ENCODE results near the gene TM9SF2. TPM values are rescaled to one million over a fixed set of nuclear protein-coding genes. Genes with fewer than 3 reads are reported as not detected.

The TM9SF2 gene
- total RNA-seq, 1 donor = 160 TPM

DNA sequence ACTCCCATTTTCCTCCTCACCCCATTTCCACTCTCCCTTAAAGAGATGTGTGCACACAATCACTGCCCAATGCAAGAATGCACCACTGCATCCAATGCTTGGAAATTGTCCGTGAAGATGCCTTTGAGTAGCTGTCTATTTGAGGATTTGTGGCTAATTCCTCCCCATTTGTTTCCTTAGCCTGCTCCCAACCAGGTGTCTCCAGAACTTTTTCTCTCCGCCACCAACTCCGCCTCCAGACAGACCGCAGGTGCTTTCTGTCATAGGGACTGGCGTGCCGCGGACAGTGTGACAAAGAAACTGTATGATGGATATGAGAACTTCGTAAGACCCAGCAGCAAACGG is 461 bp upstream of the TM9SF2 start:
- peak overlapping the region; percentile 98 for H3K4me2 ChIP-seq (ENCODE audit: insufficient read depth, low read length)
- H3K4me1 ChIP-seq (ENCODE audit: insufficient read depth, low read length) = peaks cover 39% of the 10 kb centered on the region
- H3K9me3 ChIP-seq (ENCODE audit: low read depth, low read length) = no peaks in the 10 kb centered on the region
- H3K27me3 ChIP-seq (ENCODE audit: insufficient read depth, low read length) = no peaks in the 10 kb centered on the region
- DNase-seq (ENCODE audit: insufficient read length, low spot score, missing footprints) = peak; percentile 17
- H3K4me3 ChIP-seq (ENCODE audit: insufficient read depth, low read length) = peak overlapping the region; percentile 98
- H3K36me3 ChIP-seq (ENCODE audit: insufficient read depth, low read length) = no peaks in the 10 kb centered on the region
- TF ChIP-seq, protein P1, sequence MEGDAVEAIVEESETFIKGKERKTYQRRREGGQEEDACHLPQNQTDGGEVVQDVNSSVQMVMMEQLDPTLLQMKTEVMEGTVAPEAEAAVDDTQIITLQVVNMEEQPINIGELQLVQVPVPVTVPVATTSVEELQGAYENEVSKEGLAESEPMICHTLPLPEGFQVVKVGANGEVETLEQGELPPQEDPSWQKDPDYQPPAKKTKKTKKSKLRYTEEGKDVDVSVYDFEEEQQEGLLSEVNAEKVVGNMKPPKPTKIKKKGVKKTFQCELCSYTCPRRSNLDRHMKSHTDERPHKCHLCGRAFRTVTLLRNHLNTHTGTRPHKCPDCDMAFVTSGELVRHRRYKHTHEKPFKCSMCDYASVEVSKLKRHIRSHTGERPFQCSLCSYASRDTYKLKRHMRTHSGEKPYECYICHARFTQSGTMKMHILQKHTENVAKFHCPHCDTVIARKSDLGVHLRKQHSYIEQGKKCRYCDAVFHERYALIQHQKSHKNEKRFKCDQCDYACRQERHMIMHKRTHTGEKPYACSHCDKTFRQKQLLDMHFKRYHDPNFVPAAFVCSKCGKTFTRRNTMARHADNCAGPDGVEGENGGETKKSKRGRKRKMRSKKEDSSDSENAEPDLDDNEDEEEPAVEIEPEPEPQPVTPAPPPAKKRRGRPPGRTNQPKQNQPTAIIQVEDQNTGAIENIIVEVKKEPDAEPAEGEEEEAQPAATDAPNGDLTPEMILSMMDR (IDR thresholded peaks at IDR 0.05; ENCODE audit: extremely low read depth, low read depth, low read length) = no peak
- H3K27ac ChIP-seq (ENCODE audit: low read depth, low read length) = peak overlapping the region; percentile 50
- peaks cover 19% of the 10 kb centered on the region for H4K20me1 ChIP-seq (ENCODE audit: insufficient read depth, low read length)
- H2AFZ ChIP-seq (ENCODE audit: low read length) = peak overlapping the region; percentile 96
- H3K79me2 ChIP-seq (ENCODE audit: insufficient read depth, low read length) = peaks cover 45% of the 10 kb centered on the region

DNA sequence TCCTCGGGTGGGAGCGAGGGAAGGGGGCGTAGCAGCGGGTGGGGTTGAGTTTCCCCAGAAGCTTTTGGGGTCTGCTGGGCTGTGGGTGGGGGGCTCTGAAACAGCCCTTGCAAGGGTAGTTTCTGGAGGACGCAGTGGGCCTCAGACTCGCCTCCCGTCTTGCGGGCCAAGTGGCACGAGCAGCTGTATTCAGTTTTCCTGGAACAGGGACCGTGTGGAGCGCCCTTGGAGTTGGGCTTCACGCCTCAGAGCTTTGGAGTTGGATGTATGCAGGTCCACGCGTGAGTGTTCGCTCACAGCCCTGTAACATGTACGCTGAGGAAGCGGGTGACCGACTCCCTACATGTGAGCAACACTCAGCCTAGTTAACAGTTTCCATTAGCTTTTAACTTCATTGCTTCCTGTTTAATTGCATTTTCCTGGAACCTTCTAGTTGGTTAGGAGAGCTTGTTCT is 603 bp downstream of the TM9SF2 start:
- Histone ChIP-seq H3K4me1 (ENCODE audit: insufficient read depth, low read length) (peaks cover 34% of the 10 kb centered on the region), H4K20me1 (ENCODE audit: insufficient read depth, low read length) (peaks cover 30% of the 10 kb centered on the region), H3K79me2 (ENCODE audit: insufficient read depth, low read length) (peaks cover 55% of the 10 kb centered on the region), H3K4me3 (ENCODE audit: insufficient read depth, low read length) (peak overlapping the region; percentile 98), H2AFZ (ENCODE audit: low read length) (peak overlapping the region; percentile 93), H3K36me3 (ENCODE audit: insufficient read depth, low read length) (no peaks in the 10 kb centered on the region), H3K9me3 (ENCODE audit: low read depth, low read length) (no peaks in the 10 kb centered on the region), H3K27me3 (ENCODE audit: insufficient read depth, low read length) (no peaks in the 10 kb centered on the region), H3K27ac (ENCODE audit: low read depth, low read length) (peak overlapping the region; percentile 82), H3K4me2 (ENCODE audit: insufficient read depth, low read length) (peak overlapping the region; percentile 94)
- DNase-seq (ENCODE audit: insufficient read length, low spot score, missing footprints) = peak; percentile 63
- TF ChIP-seq, protein P1 (IDR thresholded peaks at IDR 0.05; ENCODE audit: extremely low read depth, low read depth, low read length) = no peak

DNA sequence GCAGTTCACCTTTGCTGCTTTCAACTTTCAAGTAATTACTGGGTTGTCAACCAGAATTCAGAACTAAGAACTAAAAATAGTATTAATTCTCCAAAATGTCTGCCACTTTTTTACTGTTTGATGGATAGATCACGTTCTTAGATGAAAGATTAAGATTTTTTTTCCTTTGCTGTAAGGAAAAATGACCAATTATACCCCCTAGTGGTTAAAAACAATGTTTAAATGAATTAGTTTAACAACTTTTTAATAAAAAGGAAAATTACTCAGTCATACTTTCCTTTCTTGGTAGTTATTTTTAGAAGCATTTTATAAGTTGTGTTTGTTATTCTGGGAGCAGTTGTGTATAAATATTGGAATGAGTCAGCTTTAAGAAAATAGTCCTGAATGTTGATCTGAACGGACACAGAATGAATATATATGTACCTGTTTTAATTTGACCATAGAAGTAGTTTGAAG is 4.6 kb downstream of the TM9SF2 start:
- peaks cover 5% of the 10 kb centered on the region for H3K36me3 ChIP-seq (ENCODE audit: insufficient read depth, low read length)
- TF ChIP-seq, protein P1 (IDR thresholded peaks at IDR 0.05; ENCODE audit: extremely low read depth, low read depth, low read length) = peak; percentile 41
- H3K9me3 ChIP-seq (ENCODE audit: low read depth, low read length) = no peaks in the 10 kb centered on the region
- H2AFZ ChIP-seq (ENCODE audit: low read length) = peak overlapping the region; percentile 67
- H3K4me2 ChIP-seq (ENCODE audit: insufficient read depth, low read length) = peak overlapping the region; percentile 58
- H3K27ac ChIP-seq (ENCODE audit: low read depth, low read length) = peak overlapping the region; percentile 66
- no peak overlapping the region for H3K4me3 ChIP-seq (ENCODE audit: insufficient read depth, low read length)
- peak; percentile 51 for DNase-seq (ENCODE audit: insufficient read length, low spot score, missing footprints)
- peaks cover 19% of the 10 kb centered on the region for H3K4me1 ChIP-seq (ENCODE audit: insufficient read depth, low read length)
- H4K20me1 ChIP-seq (ENCODE audit: insufficient read depth, low read length) = peaks cover 60% of the 10 kb centered on the region
- no peaks in the 10 kb centered on the region for H3K27me3 ChIP-seq (ENCODE audit: insufficient read depth, low read length)
- H3K79me2 ChIP-seq (ENCODE audit: insufficient read depth, low read length) = peaks cover 95% of the 10 kb centered on the region

DNA sequence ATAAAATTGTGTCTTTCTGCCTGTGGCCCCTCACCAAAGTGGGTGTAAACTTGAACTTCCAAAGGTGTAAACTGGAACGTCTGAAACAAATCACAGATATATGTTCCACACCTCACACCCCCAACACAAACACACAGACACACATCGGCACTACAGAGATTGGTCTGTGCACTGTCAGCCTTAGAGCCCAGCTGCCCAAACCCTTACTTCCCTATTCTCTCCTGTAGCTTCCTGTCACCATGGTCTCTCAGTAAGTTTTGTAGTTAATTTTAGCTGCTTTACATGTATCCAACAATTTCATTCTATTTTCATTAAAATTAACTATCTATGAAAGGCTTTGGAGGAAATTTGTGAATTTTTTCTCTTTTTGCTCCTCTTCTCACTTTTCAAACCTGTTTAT is 5.4 kb downstream of the TM9SF2 start:
- Histone ChIP-seq H3K4me1 (ENCODE audit: insufficient read depth, low read length) (peaks cover 19% of the 10 kb centered on the region), H4K20me1 (ENCODE audit: insufficient read depth, low read length) (peaks cover 66% of the 10 kb centered on the region), H3K79me2 (ENCODE audit: insufficient read depth, low read length) (peaks cover 99% of the 10 kb centered on the region), H3K36me3 (ENCODE audit: insufficient read depth, low read length) (peaks cover 5% of the 10 kb centered on the region), H3K9me3 (ENCODE audit: low read depth, low read length) (no peaks in the 10 kb centered on the region), H3K4me2 (ENCODE audit: insufficient read depth, low read length) (no peak overlapping the region), H3K4me3 (ENCODE audit: insufficient read depth, low read length) (no peak overlapping the region), H2AFZ (ENCODE audit: low read length) (no peak overlapping the region), H3K27me3 (ENCODE audit: insufficient read depth, low read length) (no peaks in the 10 kb centered on the region), H3K27ac (ENCODE audit: low read depth, low read length) (peak overlapping the region; percentile 20)
- TF ChIP-seq, protein P1 (IDR thresholded peaks at IDR 0.05; ENCODE audit: extremely low read depth, low read depth, low read length) = no peak
- DNase-seq (ENCODE audit: insufficient read length, low spot score, missing footprints) = no peak

Measured in osteoblast (primary cell).